ENCODE data around the gene NPAS2. TPM values are rescaled to one million over a fixed set of nuclear protein-coding genes. Genes with fewer than 3 reads are reported as not detected.

Gene NPAS2
- total RNA-seq, 1 experiment from 2014 or later, result 20.4 TPM

DNA sequence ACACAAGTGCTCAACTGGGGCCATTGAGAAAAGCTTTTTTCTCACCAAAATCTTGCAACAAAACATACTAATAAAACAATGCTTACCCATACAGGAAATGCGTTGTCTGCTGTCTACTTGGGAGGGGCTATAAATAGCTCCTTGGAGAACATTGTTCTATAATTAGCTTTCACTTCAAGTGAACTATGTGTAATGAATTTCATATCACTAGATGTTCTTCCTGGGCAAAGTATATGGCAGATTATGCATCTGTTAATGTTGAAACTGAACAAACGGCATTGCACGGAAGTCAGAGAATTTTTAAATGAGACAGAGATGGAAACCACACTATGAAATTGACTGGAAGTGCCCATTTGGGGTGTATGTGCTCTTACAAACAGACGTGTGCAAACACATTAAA, 6.4 kb upstream of the NPAS2 start:
- POLR2A ChIA-PET, result interaction anchor here (0.9 kb wide), 1 partner anchor 89 kb away, joined by 3 read pairs; no protein-coding TSS in a partner anchor
- H3K27ac ChIP-seq (ENCODE audit: low read depth, low read length), result no peak overlapping the region
- TF ChIP-seq, protein P1, sequence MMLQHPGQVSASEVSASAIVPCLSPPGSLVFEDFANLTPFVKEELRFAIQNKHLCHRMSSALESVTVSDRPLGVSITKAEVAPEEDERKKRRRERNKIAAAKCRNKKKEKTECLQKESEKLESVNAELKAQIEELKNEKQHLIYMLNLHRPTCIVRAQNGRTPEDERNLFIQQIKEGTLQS (IDR thresholded peaks at IDR 0.05), result no peak
- TF ChIP-seq POLR2AphosphoS5 (IDR thresholded peaks at IDR 0.05; ENCODE audit: low read depth, low read length), result no peak
- no peak for TF ChIP-seq SP1 (IDR thresholded peaks at IDR 0.05; ENCODE audit: low read depth)
- TF ChIP-seq RAD21 (IDR thresholded peaks at IDR 0.05; ENCODE audit: low read depth), result no peak
- no peak for TF ChIP-seq POLR2A (IDR thresholded peaks at IDR 0.05; ENCODE audit: borderline replicate concordance, extremely low read depth, insufficient read depth, insufficient read length)
- no peak for TF ChIP-seq ZNF274 (IDR thresholded peaks at IDR 0.05; ENCODE audit: low read depth, low read length)
- TF ChIP-seq CBX3 (IDR thresholded peaks at IDR 0.05; ENCODE audit: low read depth), result no peak
- TF ChIP-seq TCF7L2 (IDR thresholded peaks at IDR 0.05; ENCODE audit: borderline replicate concordance, extremely low read depth, insufficient read depth, insufficient read length), result no peak
- TF ChIP-seq FOSL1 (IDR thresholded peaks at IDR 0.05; ENCODE audit: low read depth), result no peak
- TF ChIP-seq JUND (IDR thresholded peaks at IDR 0.05), result no peak
- no peak for TF ChIP-seq SRF (IDR thresholded peaks at IDR 0.05; ENCODE audit: low read depth)
- TF ChIP-seq EGR1 (IDR thresholded peaks at IDR 0.05; ENCODE audit: low read depth), result no peak
- TF ChIP-seq ELF1 (IDR thresholded peaks at IDR 0.05; ENCODE audit: borderline replicate concordance, low read depth), result no peak
- no peaks in the 10 kb centered on the region for H4K20me1 ChIP-seq (ENCODE audit: insufficient read depth)
- no peak overlapping the region for H2AFZ ChIP-seq (ENCODE audit: low read depth, low read length, poor library complexity, severe bottlenecking)
- H3K79me2 ChIP-seq (ENCODE audit: insufficient read depth, low read length), result no peaks in the 10 kb centered on the region
- H3K27me3 ChIP-seq (ENCODE audit: insufficient read depth, low read length), result no peaks in the 10 kb centered on the region
- CTCF ChIA-PET, result no interaction called here
- intact Hi-C loops (cut with micrococcal nuclease), result no loop called here
- peaks cover 3 to 13% of the 10 kb centered on the region in 2 experiments; a peak in 3 of 4 replicates for H3K4me1 ChIP-seq (ENCODE audit: control insufficient read depth in 1 of 2, insufficient read depth in 2 of 2, low read length in 2 of 2)
- H3K4me2 ChIP-seq (ENCODE audit: low read length), result peak overlapping the region; percentile 15; the same call in 1 of the 2 replicates
- H3K36me3 ChIP-seq (ENCODE audit: control insufficient read depth in 1 of 2, insufficient read depth in 2 of 2, low read length in 2 of 2), result no peaks in the 10 kb centered on the region
- no peak overlapping the region for H3K4me3 ChIP-seq (replicated peaks in 1 of 2; ENCODE audit: low read depth in 1 of 2, low read length in 2 of 2)
- no peaks in the 10 kb centered on the region for H3K9me3 ChIP-seq (ENCODE audit: control insufficient read depth in 1 of 2, insufficient read depth in 1 of 2, low read depth in 1 of 2, low read length in 2 of 2)
- no peak for ATAC-seq
- no peak for DNase-seq (ENCODE audit: low read depth, low spot score)
- RAD21 ChIA-PET (ENCODE audit: low non-redundant PET in 1 of 2, low total read pairs in 2 of 2, uncharacterized antibody in 2 of 2, unreplicated experiment in 2 of 2), result no interaction called here
- no peak overlapping the region for H3K9ac ChIP-seq (ENCODE audit: low read length)
- BruUV-seq (replicated peaks), result no TSS peak
- H3K9me2 ChIP-seq (ENCODE audit: insufficient read depth), result no peaks in the 10 kb centered on the region

DNA sequence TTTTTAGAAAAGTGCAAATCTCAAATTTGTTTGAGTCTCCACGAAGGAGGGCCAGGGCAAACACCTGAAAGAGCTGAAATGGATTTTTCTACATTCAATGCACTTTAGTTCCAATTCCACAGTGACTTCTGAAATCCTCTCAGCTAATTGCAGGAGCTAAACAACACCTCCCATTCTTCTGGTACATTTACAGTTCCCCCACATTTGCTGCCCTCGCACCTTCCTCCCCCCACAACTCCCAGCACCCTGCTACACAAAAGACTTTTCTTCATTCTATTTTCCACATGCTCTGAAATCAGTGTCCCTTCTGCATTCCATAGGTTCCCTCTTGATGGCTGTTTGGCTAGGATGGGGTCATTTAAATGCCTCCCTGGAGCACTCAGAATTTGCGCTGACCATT, 5.9 kb upstream of the NPAS2 start:
- H2AFZ ChIP-seq (ENCODE audit: low read depth, low read length, poor library complexity, severe bottlenecking), result no peak overlapping the region
- H3K36me3 ChIP-seq (ENCODE audit: control insufficient read depth in 1 of 2, insufficient read depth in 2 of 2, low read length in 2 of 2), result no peaks in the 10 kb centered on the region
- BruUV-seq (replicated peaks), result no TSS peak
- intact Hi-C loops (cut with micrococcal nuclease), result no loop called here
- peaks cover 3 to 17% of the 10 kb centered on the region in 2 experiments; a peak in 3 of 4 replicates for H3K4me1 ChIP-seq (ENCODE audit: control insufficient read depth in 1 of 2, insufficient read depth in 2 of 2, low read length in 2 of 2)
- no peak overlapping the region for H3K4me3 ChIP-seq (replicated peaks in 1 of 2; ENCODE audit: low read depth in 1 of 2, low read length in 2 of 2)
- H3K9me2 ChIP-seq (ENCODE audit: insufficient read depth), result no peaks in the 10 kb centered on the region
- no peak overlapping the region for H3K27ac ChIP-seq (ENCODE audit: low read depth, low read length)
- no peak overlapping the region for H3K9ac ChIP-seq (ENCODE audit: low read length)
- no peaks in the 10 kb centered on the region for H3K9me3 ChIP-seq (ENCODE audit: control insufficient read depth in 1 of 2, insufficient read depth in 1 of 2, low read depth in 1 of 2, low read length in 2 of 2)
- CTCF ChIA-PET, result no interaction called here
- DNase-seq (ENCODE audit: low read depth, low spot score), result no peak
- POLR2A ChIA-PET, result interaction anchor here (0.9 kb wide), 1 partner anchor 89 kb away, joined by 3 read pairs; no protein-coding TSS in a partner anchor
- H3K27me3 ChIP-seq (ENCODE audit: insufficient read depth, low read length), result no peaks in the 10 kb centered on the region
- no peaks in the 10 kb centered on the region for H4K20me1 ChIP-seq (ENCODE audit: insufficient read depth)
- RAD21 ChIA-PET (ENCODE audit: low non-redundant PET in 1 of 2, low total read pairs in 2 of 2, uncharacterized antibody in 2 of 2, unreplicated experiment in 2 of 2), result no interaction called here
- H3K79me2 ChIP-seq (ENCODE audit: insufficient read depth, low read length), result no peaks in the 10 kb centered on the region
- TF ChIP-seq ZFX (IDR thresholded peaks at IDR 0.05) (no peak), POLR2A (IDR thresholded peaks at IDR 0.05; ENCODE audit: borderline replicate concordance, extremely low read depth, insufficient read depth, insufficient read length) (no peak), CEBPB (IDR thresholded peaks at IDR 0.05; ENCODE audit: low read depth) (no peak), POLR2AphosphoS5 (IDR thresholded peaks at IDR 0.05; ENCODE audit: low read depth, low read length) (no peak), ELF1 (IDR thresholded peaks at IDR 0.05; ENCODE audit: borderline replicate concordance, low read depth) (no peak), EZH2phosphoT487 (IDR thresholded peaks at IDR 0.05; ENCODE audit: borderline replicate concordance) (no peak)
- TF ChIP-seq, protein P1 (IDR thresholded peaks at IDR 0.05), result no peak
- ATAC-seq, result no peak
- H3K4me2 ChIP-seq (ENCODE audit: low read length), result no peak overlapping the region

Data from HCT116 (cell line).